CD1c-positive myeloid dendritic cell (primary cell): Measurements from ENCODE around the gene AQP3.
A peak's percentile ranks its signal among the peaks of the same experiment; 100 is the strongest.
"Not testable (repeated sequence)": the region's sequence is repeated elsewhere in the genome, so short reads cannot be mapped to it uniquely, and the experiment has no call there.

ENCODE experiments used
- DNase-seq: peaks from one replicate; pipeline ENCODE4 v3.0.0-alpha.2; 2016; ENCODE audit errors: extremely low spot score

The AQP3 gene

DNA sequence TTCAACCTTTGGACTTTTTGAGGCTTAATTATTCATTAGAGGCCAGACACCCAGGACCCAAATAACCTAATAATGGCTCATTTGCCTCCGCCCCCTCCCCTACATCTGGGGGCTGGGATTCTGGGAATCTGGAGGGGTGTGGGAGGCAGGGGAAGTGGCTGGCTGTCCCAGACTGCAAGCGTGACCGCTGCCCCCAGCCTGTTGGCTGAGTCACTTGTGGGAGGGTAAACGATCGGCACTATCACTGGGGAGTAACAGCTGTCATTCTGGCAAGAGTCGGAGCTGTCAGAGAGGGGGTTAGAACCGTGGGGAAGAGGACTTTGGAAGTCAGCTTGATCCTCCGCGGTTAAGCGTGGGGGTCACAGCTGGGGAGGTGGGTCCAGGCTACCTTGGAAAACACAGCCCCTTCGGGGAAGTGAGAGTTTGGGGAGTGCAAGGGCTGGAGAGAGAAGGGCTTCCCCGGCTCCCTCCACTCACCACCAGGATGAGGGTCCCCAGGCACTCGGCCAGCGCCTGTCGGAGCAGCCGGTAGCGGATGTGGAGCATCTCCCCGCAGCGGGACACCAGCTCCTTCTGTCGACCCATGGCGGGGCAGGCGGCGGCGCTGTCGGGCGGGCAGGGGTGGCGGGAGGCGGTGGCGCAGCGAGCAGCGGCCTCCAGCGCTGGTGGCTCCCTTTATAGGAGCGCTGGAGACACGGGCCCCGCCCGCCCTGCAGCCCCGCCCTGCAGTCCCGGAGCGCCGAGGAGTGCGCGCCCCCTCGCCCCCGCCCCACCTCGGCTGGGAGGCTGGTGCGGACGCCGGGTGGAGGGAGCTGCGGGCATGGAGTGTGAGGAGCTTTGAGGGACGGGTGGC is at the start of gene AQP3:
Gene AQP3, minus strand, starts transcription at position 648 of the 853 bp plus-strand sequence. Its CDS starts 63 bp downstream, at position 585.
- DNase-seq = peak; percentile 92

DNA sequence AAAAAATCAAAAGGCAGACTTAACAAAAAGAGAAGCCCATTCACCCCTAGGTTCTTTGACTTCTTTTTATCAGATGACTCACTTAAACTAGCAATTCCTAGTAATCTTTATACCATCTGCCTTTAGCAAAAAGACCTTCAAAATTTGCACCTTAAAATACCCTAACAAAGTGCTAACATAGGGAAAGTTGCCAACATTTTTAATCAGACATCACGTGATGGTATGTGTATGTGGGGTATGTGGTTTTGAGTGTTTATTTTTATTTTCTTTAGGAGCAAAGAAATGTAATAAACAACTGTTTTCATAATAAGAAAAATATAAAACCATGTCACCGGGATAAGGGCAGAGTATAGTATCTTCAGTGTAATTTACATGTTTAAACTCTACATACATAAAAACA is 46.4 kb upstream of the AQP3 start:
- DNase-seq = not testable (repeated sequence)

DNA sequence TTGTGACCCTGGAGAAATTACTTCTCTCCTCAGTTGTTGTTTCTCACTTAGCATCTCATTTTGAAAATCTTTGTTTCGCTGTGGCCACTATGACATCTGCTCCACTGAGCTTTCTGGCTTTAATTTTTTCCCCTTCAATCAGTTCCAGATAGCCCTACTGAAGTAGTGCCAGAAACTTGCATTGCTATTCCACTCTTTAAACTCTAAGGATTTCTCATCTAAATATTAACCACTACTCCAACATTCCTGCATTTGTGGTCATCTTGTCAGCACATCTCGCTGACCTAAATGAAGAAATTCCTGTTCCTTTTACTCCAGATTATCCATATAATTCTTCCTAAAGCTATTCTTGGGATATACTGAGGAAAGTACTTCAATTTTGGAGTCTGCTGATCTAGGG is 41.7 kb upstream of the AQP3 start:
- no peak for DNase-seq

DNA sequence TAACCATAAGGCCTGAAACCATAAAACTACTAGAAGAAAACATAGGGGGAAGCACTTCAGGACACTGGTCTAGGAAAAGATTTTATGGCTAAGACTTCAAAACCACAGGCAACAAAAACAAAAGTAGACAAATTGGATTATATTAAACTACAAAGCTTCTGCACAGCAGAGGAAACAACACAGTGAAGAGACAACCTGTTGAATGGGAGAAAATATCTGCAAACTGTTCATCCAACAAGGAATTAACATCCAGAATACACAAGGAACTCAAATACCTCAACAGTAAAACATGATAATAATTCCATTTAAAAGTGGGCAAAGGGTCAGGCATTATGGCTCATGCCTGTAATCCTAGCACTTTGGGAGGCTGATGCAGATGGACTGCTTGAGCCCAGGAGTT is 37.9 kb upstream of the AQP3 start:
- not testable (repeated sequence) for DNase-seq

DNA sequence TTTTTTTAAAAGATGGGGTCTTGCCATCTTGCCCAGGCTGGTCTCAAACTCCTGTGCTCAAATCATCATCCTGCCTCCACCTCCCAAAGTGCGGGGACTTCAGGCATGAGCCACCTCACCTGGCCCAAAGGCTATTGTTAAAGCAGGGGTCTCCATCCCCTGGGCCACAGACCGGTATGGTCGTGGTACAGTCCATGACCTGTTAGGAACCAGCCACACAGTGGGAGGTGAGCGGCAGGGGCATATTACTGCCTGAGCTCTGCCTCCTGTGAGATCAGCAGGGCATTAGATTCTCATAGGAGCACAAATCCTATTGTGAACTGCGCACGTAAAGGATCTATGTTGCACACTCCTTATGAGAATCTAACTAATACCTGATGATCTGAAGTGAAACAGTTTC is 33.6 kb upstream of the AQP3 start:
- DNase-seq = no peak

DNA sequence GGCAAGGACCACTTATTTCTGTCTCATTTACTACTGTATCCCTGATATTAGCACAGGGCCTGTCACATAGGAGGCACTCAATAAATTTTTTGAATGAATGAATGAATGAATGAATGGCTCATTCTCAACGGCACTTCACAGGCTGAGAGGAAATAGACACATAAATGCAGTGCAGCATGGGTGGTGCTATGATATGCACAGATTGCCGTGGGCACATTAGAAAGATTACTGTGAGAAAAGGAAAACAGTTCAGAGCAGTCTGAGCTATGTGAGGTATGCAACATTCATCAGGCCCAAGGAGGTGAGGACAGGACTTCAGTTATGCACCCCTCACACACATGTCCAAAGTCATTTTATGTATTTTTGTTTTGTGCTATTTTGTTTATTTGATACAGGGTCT is 32.7 kb upstream of the AQP3 start:
- no peak for DNase-seq

DNA sequence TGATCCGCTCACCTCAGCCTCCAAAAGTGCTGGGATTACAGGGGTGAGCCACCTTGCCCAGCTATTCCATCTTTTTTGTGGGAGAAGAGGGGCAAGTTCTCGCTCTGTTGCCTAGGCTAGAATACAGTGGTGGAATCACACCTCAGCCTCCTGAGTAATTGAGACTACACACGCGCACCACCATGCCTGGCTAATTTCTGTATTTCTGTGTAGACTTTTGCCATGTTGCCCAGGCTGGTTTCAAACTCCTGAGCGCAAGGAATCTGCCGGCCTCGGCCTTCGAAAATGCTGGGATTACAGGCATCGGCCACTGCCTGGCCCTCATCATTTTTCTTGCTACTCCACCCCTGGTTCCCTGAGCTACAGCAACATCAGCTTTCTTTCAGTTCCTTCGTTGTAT is 29.1 kb upstream of the AQP3 start:
- no peak for DNase-seq

DNA sequence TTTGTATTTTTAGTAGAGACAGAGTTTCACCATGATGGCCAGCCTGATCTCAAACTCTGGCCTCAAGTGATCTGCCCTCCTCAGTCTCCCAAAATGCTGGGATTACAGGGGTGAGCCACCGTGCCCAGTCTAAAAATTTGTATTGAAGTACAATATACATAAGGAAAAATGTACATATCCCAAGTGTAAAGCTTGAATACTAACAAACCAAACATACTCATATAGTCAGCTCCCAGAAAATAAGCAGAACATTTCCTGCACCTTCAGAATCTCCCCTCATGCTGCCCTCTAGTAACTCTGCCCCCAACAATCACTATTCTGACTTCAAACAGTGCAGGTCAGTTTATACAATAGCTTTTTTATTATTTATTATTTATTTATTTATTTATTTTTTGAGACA is 28.0 kb upstream of the AQP3 start:
- DNase-seq = no peak

DNA sequence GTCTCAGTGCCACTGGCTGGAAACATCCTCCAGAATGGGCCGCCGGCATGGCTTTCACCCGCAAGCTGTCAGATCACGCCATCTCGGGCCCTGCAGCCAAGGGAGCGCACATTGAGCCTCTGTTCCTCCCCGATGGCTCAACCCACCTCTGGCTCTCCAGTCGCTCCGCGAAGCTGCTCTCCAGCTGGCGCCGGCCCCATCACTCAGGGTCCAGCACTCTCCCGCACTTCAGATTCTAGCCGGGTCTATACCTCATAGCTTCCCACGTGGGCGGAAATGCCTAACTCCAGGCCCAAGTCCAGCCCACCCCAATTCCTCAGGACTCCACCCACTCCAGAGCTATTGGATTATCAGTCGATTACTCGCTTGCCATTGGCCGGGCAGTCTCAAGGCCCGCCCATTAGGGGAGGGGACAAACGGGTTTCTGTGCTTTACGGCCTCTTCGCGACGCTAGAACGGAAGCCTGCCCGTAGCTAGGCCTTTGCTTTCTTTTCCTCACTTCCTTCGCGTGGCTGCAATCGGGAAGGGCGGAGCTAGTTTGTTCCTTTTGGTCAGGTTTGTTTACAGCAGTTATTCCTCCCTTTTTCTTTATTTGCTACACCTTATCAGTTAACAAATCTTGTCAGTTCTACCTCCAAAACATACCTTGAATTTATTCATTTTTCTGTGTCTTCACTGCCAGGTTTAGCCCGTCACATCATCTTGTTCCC is 26.4 kb upstream of the AQP3 start, which contains the start of gene NOL6:
Gene NOL6, minus strand, starts transcription at position 282 of the 710 bp plus-strand sequence. Its CDS starts 82 bp downstream, at position 200.
- peak; percentile 100 for DNase-seq

DNA sequence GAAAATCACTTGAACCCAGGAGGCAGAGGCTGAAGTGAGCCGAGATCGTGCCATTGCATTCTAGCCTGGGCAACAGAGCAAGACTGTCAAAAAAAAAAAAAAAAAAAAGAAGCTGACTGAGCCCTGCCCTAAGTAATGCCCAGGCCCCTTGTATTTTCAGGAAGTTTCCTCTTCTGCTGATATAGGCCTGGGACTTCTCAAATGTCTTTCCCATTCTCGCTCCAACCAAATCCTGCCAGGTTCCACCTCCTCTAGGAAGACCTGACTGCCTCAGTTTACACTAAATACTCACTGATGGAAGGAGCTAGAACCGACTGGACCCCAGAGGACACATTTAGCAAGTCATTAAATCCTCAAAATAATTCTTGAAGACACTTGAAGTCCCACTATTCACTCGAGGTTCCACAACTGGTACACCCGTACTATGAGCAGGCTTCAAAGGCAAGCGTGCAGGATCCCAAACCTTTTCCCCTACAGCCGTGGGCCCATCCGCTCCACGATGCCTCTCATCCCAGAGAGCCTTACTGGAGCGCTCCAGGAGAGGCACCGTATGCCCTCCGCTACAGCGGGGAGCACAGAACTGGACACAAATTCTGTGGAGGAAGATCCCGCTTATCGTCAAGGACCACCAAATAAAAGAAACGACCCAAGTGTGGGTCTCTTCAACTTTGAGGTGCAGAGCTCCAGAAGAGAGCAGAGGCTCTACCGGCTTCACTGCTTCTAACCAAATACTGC is 25.7 kb upstream of the AQP3 start:
- DNase-seq = peak; percentile 23

DNA sequence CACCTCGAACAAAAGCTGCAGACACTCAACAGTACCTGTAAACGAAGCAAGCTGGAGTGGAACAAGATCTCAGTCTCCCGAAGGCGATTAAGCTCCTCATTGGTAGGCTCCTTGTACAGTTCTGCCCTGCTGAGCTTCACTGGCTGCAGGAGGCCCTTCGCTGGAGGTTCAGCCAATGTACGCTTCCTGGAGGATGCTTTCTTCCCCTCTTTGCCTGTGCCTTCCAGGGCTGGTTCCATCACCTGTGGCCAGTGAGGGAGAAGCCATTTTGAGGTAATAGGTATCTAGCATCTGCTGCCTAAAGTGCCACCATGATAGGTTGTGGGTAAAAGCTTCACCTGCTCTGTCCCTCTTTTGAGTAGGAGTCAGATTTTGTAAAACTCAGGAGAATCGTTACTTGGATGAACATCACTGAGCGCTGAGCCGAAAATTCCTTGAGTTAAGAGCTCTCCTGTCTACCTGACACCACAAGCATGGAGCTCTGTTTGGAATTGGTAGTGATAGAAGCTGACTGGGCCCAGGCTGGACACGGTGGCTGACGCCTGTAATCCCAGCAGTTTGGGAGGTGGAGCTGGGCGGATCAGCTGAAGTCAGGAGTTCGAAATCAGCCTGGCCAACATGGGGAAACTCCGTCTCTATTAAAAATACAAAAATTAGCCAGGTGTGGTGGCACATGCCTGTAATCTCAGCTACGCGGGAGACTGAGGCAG is 24.9 kb upstream of the AQP3 start:
- DNase-seq = no peak

DNA sequence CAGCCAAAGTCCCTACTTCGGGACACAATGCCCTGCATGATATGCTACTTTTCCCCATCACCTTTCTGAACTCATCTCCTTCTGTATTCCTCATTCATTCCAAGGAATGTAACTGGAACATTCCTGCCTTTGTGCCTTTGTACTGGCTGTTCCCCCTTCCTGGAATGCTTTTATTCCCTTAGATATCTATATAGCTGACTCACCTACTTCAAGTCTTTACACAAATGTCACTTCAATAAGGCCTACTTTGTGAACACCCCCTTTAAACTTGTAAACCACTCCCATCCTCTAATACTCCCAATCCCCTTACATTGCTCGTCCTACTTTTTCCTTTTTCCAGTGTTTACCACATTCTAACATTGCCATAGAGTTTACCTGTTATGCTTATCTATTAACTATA is 24.0 kb upstream of the AQP3 start:
- no peak for DNase-seq

DNA sequence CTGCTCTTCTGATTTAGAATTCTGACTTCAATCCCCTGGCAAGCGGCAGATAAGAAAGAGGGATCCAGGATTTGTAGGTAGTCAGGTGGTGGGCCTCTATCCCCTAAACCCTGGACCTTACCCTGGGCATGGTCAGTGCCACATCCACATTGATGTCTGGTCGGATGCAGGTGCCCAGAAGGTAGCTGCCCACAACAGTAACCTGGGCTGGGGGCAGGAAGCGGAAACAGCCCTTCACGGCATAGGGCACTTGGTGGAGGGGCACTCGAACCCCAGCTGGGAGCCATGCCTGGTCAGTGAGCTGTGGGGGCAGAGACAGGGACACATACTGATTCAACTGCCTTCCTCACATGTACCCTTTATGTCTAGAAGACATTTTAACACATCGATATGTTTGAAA is 22.5 kb upstream of the AQP3 start:
- DNase-seq = no peak

DNA sequence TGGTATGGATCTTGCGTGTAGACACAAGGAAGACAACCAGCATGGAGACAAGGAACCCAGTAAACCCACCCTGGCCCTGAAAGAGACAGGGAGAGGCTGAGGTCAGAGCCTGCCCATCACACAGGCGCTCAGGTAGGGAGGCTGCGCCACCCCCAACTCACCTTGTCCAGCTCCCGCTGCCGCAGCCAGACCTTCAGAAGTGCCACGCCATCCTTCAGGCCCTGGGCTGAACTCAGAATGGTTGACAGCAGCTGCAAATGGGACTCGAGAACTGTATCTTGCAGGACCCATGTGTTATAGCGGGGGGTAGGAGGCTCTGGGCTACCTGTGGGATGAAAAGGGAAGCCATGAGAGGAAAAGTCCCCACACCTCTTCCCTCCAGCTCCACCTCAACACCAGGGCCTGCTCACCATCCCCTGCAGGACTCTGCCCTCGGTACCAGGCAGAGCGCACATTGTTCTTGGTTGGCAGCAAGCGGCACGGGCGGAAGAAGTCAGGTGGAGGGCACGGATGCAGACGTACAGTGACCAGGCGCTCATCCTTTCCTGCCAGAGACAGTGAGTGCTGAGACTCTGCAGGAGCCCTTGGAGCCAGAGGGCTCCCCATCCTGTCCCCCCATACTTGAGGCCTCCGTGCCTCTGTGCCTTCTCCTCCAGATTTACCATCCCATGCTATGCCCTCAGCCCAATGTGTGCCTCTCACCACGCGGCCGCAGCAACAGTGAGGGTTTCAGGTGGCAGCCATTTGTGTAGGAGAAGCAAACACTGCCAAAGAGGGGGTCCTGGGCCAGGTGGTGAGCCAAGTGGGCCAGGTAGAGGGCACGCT is 21.6 kb upstream of the AQP3 start:
- no peak for DNase-seq

DNA sequence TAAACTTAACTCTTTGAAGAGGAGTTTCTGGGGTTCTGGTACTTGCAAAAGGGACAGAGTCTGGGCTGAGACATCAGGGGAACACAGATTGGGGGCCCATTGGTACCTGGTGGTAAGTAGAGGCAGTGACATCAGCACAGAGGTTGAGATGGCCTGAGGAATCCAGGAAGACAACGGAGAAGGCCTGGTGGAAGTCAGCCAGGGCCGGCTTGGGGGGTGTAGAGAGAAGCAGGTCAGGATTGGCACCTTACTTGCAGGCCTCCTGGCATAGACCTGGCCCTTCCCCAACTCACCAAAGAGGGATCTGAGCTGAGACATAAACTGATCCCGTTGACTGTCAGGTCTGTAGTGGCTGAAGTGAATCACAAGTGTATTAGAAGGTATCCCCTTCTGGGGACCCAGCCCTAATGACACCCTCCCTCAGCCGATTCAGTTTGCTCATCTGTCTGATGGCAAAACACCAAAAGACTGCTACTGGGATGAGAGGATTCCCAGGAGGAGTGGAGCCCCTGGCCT is 20.9 kb upstream of the AQP3 start:
- no peak for DNase-seq

DNA sequence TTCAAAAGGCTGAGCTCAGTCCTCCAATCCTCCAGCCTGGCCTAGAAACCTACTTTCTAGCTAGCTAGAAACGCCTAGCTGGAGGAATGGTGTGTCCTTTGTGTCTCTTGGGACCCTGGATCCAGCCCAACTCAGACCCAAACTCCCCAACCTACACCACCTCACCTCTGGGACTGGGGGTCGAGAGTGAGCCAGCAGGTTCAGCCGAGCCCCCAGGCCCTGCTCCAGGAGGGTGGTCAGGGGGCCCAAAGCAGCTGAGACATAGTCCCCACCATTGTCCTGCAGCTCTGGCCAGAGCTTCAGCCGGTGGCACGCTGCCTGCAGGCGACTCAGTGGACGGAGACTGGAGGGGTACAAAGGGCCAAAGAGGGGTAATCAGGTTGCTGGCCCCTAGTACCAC is 20.1 kb upstream of the AQP3 start:
- no peak for DNase-seq

DNA sequence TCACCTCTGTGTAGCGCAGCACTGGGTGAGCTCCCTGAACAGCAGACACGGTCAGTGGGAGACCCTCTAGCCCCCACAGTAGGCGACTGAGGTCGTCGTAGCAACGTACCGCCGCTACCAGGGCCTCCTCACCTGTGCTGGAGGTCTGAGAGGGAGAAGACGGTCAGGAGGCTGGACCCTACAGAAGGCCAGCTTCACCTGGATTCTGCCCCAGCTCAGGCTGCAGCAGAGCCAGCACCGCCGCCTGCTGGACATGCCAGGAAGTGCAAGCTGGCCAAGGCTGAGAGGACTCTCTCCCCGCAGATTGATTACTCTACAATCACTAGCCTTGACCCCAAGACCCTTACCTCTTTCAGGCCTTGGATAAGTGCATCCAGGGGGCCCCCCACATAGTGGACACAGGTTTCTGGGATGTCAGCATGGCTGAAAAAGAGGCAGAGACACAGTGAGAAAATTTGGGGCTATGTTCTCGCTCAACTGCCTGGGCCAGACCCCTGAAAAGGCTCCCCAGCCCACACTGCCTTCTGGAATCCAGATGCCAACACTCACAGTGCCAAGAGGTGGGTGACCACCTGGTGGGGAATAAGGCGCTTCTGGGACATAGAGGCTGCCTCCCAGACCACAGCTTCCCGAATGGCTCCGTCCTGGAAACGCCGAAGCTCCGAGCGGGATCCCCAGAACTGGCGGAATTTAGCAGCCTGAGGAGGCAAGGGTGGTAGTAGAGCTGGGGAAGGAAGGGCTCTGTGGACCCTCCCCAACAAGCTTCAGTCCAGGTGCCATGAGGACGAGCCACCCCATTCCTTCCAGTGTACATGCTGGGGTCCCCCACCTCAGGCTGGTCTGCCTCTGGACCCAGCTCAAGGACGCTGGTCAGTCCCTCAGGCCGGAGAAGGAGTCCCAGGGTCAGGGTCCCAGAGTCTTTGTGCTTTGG is 19.4 kb upstream of the AQP3 start:
- peak; percentile 66 for DNase-seq

DNA sequence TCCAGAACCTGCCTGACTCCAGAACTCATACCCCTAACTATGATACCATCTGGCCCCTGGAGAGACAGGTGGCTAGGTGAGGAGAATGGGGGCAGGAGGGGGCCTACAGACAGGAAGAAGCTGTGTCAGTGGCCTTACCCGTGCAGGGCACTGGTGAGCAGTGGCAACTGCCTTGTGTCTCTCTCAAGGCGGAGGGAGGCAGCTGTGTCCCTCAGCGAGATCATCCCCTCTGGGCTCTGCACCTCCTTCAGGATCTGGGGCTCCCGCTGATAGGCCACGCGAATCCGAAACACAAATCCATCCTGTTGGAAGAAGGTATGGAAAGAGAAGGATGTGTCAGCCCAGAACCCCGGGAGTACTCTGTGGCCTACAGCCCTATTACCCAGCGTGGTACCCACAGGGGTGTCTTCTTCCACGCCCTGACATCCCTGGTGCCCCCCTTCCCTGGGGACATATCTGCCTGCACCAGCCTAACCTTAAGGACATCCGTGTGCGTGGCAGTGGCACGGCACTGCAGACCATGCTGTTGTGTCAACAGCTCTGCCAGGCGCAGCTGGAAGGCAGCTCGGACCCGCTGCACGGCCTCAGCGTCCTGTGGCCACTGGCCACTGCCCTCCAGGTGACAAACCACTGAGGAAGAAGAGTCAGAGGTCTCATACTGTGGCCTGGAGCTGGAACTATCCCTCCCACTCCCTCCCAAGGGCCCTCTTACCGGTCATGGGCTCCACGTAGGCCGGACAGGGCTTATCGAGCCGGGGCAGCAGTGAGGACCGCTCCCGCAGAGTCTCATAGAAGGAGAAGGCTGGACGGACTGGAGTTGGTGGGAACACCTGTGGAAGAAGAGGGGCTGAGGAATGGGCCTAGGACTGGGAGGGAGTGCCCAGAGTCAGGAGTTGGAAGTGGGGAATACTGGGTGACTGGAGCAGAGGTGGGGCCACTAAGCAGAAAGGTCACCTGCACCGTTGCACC is 18.5 kb upstream of the AQP3 start:
- no peak for DNase-seq
